Mucosa of descending colon (tissue), 3 donors: ENCODE measurements around the gene DDA1. TPM values are rescaled to one million over a fixed set of nuclear protein-coding genes. Genes with fewer than 3 reads are reported as not detected.
A peak's percentile ranks its signal among the peaks of the same experiment; 100 is the strongest.
"Not testable (repeated sequence)": the region's sequence is repeated elsewhere in the genome, so short reads cannot be mapped to it uniquely, and the experiment has no call there.

Source experiments
- ATAC-seq: fragments of 200-7000 bp; cut with Tn5 transposase; one replicate; pipeline ENCODE4 v1.9.1; 2020; ENCODE audit warnings: mild to moderate bottlenecking, moderate library complexity
- DNase-seq, 3 donors: peaks; one replicate each; pipeline ENCODE4 v3.0.0-alpha.2; 2020
- H3K36me3 ChIP-seq: fragments of 200-600 bp; one replicate; pipeline ENCODE4 v1.8.0; 2021; ENCODE audit warnings: low read depth, mild to moderate bottlenecking
- H3K4me1 ChIP-seq: fragments of 200-600 bp; one replicate; pipeline ENCODE4 v1.8.0; 2021; ENCODE audit warnings: low read depth, mild to moderate bottlenecking
- H3K4me3 ChIP-seq: fragments of 200-600 bp; one replicate; pipeline ENCODE4 v1.8.0; 2021; ENCODE audit warnings: mild to moderate bottlenecking
- H3K9me3 ChIP-seq: fragments of 200-600 bp; one replicate; pipeline ENCODE4 v1.8.0; 2021; ENCODE audit warnings: mild to moderate bottlenecking
- intact Hi-C, 2 donors: fragments of 100-400 bp; cut with DNase I in 1 of 2; cut with micrococcal nuclease in 1 of 2; formaldehyde crosslinking; loops; one replicate each; pipeline versions ENCODE4 v1.11.0 to v1.11.1; 2022; cut with DNase I, micrococcal nuclease
- total RNA-seq, 3 donors: library from RNA; stranded (reverse); fragmentation: NEBNext Ultra II Directional in 2 of 3; extraction: Animal tissue kit (Norgen Biotek cat#: 25700) in 2 of 3; gene quantifications; one replicate each; pipeline versions ENCODE4 v1.2.1 to v1.2.4, GENCODE V29; 2021 to 2023
- TF ChIP-seq, protein P1 (sequence below): fragments of 200-600 bp; IDR thresholded peaks from one replicate; pipeline ENCODE4 v1.8.0; 2022; ENCODE audit warnings: antibody characterized with exemption, mild to moderate bottlenecking
- donor health status: DM: no; HTN: no; CAD: no; lungs with moderate emphysema.
- donor health status: DM: no; HTN: no; CAD: no.
- donor health status: DM: no; HTN: yes; CAD: no.

The DDA1 gene
- total RNA-seq, 3 donors from 2014 or later, result 38.3 to 51.4 (median 48.3) TPM

DNA sequence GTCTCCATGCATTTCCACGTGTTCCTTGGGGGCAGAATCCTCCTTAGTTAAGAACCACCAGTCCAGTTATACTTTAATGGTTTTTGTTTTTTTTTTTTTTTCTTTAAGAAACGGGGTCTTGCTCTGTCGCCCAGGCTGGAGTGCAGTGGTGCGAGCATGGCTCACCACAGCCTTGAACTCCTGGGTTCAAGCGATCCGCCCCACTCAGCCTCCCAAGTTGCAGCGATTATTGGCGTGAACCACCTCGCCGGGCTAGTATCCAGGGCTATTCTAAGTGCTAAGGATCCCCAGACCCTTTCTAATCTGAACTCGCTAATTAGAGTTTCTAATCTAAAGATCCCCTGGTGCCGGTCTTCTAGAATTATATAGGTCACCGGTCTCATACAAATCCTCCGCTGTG is 15.8 kb upstream of the DDA1 start:
- no peak for DNase-seq
- Histone ChIP-seq H3K4me3 (no peak overlapping the region), H3K9me3 (no peaks in the 10 kb centered on the region), H3K36me3 (no peaks in the 10 kb centered on the region), H3K4me1 (peaks cover 11% of the 10 kb centered on the region)
- intact Hi-C loops, result loop anchor here in 1 of 2 donors (10.0 kb wide), 1 partner anchor 101 kb away; the partner anchor contains the start of gene CCDC194
- TF ChIP-seq, protein P1, sequence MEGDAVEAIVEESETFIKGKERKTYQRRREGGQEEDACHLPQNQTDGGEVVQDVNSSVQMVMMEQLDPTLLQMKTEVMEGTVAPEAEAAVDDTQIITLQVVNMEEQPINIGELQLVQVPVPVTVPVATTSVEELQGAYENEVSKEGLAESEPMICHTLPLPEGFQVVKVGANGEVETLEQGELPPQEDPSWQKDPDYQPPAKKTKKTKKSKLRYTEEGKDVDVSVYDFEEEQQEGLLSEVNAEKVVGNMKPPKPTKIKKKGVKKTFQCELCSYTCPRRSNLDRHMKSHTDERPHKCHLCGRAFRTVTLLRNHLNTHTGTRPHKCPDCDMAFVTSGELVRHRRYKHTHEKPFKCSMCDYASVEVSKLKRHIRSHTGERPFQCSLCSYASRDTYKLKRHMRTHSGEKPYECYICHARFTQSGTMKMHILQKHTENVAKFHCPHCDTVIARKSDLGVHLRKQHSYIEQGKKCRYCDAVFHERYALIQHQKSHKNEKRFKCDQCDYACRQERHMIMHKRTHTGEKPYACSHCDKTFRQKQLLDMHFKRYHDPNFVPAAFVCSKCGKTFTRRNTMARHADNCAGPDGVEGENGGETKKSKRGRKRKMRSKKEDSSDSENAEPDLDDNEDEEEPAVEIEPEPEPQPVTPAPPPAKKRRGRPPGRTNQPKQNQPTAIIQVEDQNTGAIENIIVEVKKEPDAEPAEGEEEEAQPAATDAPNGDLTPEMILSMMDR, result no peak
- ATAC-seq, result no peak

DNA sequence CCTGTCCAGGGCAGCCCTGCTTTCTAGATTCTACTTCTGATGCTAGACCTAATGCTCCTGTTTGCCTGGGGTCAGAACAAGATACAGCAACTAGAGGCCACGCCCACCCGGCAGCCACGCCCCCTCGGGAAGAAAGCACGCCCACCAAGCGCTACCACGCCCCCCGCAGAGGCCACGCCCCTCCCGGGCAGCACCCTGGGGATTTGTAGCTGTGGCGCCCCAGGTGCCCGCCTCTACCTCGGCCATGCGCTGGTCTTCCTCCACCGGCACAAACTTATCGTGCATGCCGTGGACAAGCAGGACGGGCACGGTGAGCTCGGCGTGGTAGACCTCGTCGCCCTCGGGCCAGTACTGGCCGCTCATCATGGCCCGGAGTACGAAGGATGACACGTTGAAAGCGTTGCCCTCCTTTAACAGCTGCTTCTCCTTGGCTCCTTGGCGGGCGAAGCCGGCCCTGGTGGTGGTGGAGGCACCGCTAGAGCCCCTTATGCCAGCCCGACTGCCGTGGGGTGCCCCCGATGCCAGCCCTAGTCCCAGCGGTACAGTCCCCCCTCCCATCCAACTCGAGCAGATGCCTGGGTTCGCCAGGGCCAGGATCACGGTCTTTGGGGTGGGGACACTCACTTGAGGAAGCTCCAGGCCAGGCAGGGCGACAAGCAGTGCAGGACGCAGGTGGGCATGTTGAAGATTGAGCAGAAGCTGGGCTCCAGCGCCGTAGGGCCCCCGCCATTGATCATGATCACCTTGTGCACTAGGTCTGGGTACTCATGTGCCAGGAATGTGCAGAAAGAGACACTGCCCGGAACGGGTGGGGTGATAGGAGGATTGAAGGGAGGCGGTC is 15.1 kb upstream of the DDA1 start:
- DNase-seq (peak; percentile 62 to 73 (median 72)), ATAC-seq (peak; percentile 35)
- TF ChIP-seq, protein P1, result no peak
- intact Hi-C loops, result loop anchor here in 1 of 2 donors (10.0 kb wide), 1 partner anchor 101 kb away; the partner anchor contains the start of gene CCDC194
- H3K4me3 ChIP-seq, result no peak overlapping the region
- no peaks in the 10 kb centered on the region for H3K36me3 ChIP-seq
- no peaks in the 10 kb centered on the region for H3K9me3 ChIP-seq
- H3K4me1 ChIP-seq, result peaks cover 11% of the 10 kb centered on the region

DNA sequence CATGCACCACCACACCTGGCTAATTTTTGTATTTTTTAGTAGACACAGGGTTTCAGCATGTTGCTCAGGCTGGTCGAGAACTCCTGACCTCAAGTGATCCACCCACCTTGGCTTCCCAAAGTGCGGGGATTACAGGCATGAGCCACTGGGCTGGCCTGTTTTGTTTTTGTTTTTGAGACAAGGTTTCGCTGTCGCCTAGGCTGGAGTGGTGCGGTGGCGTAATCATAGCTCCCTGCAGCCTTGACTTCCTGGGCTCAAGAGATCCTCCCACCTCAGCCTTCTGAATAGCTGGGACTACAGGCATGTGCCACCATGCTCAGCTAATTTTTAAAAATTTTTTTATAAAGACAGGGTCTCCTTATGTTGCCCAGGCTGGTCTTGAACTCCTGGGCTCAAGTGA is 13.8 kb upstream of the DDA1 start:
- not testable (repeated sequence) for H3K4me3 ChIP-seq, DNase-seq, H3K36me3 ChIP-seq, ATAC-seq, H3K9me3 ChIP-seq
- intact Hi-C loops, result loop anchor here in 1 of 2 donors (10.0 kb wide), 1 partner anchor 99 kb away; the partner anchor contains the start of gene CCDC194
- H3K4me1 ChIP-seq, result peaks cover 11% of the 10 kb centered on the region

DNA sequence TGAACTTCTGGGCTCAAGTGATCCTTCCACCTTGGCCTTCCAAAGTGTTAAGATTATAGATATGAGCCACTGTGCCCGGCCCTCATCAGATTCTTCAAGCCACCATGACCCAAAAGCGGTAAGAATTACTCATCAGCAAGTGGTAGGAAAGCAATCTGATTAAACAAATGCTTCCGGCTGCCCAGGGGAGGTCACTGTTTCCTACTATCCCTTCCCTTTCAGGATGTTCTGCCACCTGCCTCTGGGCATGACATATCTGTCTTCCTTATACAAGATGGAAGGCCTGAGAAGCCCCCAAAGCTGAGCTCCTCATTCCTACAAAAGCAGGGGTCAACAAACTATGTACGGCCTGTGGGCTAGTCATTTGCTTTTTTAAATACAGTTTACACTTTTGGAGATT is 13.1 kb upstream of the DDA1 start:
- Histone ChIP-seq H3K36me3 (no peaks in the 10 kb centered on the region), H3K4me3 (no peak overlapping the region), H3K9me3 (no peaks in the 10 kb centered on the region), H3K4me1 (peaks cover 11% of the 10 kb centered on the region)
- DNase-seq (no peak), ATAC-seq (no peak)
- TF ChIP-seq, protein P1, result no peak
- intact Hi-C loops, result loop anchor here in 1 of 2 donors (10.0 kb wide), 1 partner anchor 99 kb away; the partner anchor contains the start of gene CCDC194

DNA sequence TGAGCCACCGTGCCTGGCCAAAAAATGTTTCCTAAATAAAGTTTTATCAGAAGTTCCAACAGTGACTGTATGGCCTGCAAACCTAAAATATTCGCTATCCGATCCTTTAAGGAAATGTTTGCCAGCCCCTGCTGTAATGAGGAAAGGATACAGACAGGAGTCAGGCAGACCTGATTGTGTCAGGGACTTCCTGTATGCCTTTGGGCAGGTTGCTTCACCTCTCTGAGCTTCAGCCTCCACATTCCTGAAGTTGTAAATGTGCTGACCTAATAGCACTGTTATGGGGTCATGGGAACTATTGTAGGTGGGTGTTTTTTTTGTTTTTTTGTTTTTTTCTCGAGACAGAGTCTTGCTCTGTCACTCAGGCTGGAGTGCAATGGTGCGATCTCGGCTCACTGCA is 12.4 kb upstream of the DDA1 start:
- Histone ChIP-seq H3K36me3 (no peaks in the 10 kb centered on the region), H3K4me1 (peaks cover 8% of the 10 kb centered on the region), H3K9me3 (no peaks in the 10 kb centered on the region), H3K4me3 (no peak overlapping the region)
- TF ChIP-seq, protein P1, result no peak
- intact Hi-C loops, result loop anchor here in 1 of 2 donors (10.0 kb wide), 1 partner anchor 98 kb away; the partner anchor contains the start of gene CCDC194
- ATAC-seq (no peak), DNase-seq (no peak)

DNA sequence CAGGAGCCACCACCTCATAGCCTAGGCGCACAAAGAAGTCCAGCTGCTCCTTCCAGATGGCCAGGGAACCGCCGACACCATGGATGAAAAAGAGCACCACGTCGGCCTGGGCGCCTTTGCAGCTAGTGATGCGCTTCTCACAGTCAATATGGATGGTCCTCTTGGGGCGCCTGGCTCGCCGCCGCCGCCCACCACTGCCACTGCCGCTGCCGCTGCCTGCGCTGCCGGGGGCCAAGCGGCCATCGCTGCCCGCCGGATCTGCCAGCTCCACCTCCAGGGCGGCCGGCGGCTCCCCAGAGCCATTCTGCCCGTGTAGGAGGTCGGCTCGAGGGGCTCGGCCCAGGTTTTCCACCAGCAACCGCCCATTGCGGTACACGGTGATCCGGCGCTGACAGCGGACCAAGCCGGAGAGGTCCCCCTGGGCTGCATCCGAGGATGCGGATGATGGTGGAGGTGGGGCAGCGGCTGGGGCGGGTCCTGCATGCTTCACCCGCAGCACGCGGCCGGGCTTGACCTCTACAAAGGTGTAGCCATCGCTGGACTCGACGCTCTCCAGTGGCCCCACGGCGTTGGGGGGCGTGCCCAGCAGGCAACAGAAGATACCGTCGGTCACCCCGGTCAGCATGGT is 8.3 kb upstream of the DDA1 start:
- Histone ChIP-seq H3K4me3 (no peak overlapping the region), H3K9me3 (no peaks in the 10 kb centered on the region), H3K36me3 (no peaks in the 10 kb centered on the region), H3K4me1 (peaks cover 16% of the 10 kb centered on the region)
- TF ChIP-seq, protein P1, result no peak
- intact Hi-C loops, result no loop called here
- no peak for ATAC-seq
- DNase-seq, result peak in 1 of 3 donors; percentile 61
